Mesothelial cell of epicardium (in vitro differentiated cells): ENCODE data around the gene OTUB1. TPM values are rescaled to one million over a fixed set of nuclear protein-coding genes. Genes with fewer than 3 reads are reported as not detected.

Experiments used
- DNase-seq, 2 experiments: peaks; one replicate each; pipeline ENCODE4 v3.0.0; 2021; ENCODE audit warnings: low spot score in 2 of 2; ENCODE audit not compliant: unreplicated experiment in 2 of 2
- H3K27ac Mint-ChIP-seq: 2 replicates; pipeline ENCODE4 v1.8.0; 2021; ENCODE audit warnings: mixed read lengths
- H3K27me3 Mint-ChIP-seq: 2 replicates; pipeline ENCODE4 v1.8.0; 2021; ENCODE audit warnings: low read depth, mixed read lengths
- H3K36me3 Mint-ChIP-seq: 2 replicates; pipeline ENCODE4 v1.8.0; 2021; ENCODE audit warnings: mixed read lengths
- H3K4me1 Mint-ChIP-seq: 2 replicates; pipeline ENCODE4 v1.8.0; 2021; ENCODE audit warnings: mixed read lengths
- H3K4me3 Mint-ChIP-seq: 2 replicates; pipeline ENCODE4 v1.8.0; 2021; ENCODE audit warnings: mild to moderate bottlenecking, moderate library complexity, mixed read lengths
- H3K9me3 Mint-ChIP-seq: 2 replicates; pipeline ENCODE4 v1.8.0; 2021; ENCODE audit warnings: mixed read lengths
- total RNA-seq: library from RNA; stranded (reverse); gene quantifications from 3 replicates; pipeline ENCODE4 v1.2.1, GENCODE V29; 2021
- TF ChIP-seq, protein P1 (sequence below): fragments of 200-600 bp; sonication (generic); IDR thresholded peaks from one replicate; pipeline ENCODE4 v1.5.0; 2021; ENCODE audit warnings: antibody characterized with exemption; ENCODE audit not compliant: unreplicated experiment

The OTUB1 gene
- total RNA-seq, 1 donor from 2014 or later = 99.7 TPM

- Mint-ChIP-seq H3K4me3 (no peak overlapping the region), H3K9me3 (no peaks in the 10 kb centered on the region), H3K36me3 (no peaks in the 10 kb centered on the region), H3K27me3 (peaks cover 25% of the 10 kb centered on the region), H3K27ac (no peak overlapping the region), H3K4me1 (peaks cover 29% of the 10 kb centered on the region)
- no peak for DNase-seq
- TF ChIP-seq, protein P1, sequence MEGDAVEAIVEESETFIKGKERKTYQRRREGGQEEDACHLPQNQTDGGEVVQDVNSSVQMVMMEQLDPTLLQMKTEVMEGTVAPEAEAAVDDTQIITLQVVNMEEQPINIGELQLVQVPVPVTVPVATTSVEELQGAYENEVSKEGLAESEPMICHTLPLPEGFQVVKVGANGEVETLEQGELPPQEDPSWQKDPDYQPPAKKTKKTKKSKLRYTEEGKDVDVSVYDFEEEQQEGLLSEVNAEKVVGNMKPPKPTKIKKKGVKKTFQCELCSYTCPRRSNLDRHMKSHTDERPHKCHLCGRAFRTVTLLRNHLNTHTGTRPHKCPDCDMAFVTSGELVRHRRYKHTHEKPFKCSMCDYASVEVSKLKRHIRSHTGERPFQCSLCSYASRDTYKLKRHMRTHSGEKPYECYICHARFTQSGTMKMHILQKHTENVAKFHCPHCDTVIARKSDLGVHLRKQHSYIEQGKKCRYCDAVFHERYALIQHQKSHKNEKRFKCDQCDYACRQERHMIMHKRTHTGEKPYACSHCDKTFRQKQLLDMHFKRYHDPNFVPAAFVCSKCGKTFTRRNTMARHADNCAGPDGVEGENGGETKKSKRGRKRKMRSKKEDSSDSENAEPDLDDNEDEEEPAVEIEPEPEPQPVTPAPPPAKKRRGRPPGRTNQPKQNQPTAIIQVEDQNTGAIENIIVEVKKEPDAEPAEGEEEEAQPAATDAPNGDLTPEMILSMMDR = no peak
Measured at GRCh38 chr11:64009710-64010109, 23.5 kb downstream of the OTUB1 start.

GRCh38 chr11:64010783-64011182, 24.5 kb downstream of the OTUB1 start:
- Mint-ChIP-seq H3K27ac (no peak overlapping the region), H3K9me3 (no peaks in the 10 kb centered on the region), H3K27me3 (peaks cover 25% of the 10 kb centered on the region), H3K36me3 (no peaks in the 10 kb centered on the region), H3K4me3 (no peak overlapping the region), H3K4me1 (peaks cover 29% of the 10 kb centered on the region)
- TF ChIP-seq, protein P1 = no peak
- no peak for DNase-seq

DNA sequence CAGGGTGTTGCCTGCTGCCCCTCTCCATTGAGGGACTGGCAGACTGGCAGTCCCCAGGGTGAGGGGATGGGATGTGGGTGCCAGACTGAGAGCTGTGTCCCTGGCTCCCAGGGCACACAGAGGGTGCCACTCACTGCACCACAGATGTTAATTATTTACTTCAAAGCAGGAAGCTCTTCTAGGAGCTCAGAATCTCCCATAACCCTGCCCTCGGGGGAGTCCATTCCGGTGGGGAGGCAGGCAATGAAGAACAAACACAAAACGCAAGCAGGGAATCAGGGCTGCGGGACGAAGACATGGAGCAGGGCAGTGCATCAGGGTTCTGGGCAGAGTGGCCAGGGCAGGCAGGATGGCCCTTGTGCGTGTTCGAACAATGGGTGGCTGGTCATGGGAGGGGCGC, 25.1 kb downstream of the OTUB1 start:
- Mint-ChIP-seq H3K4me1 (peaks cover 26% of the 10 kb centered on the region), H3K9me3 (no peaks in the 10 kb centered on the region), H3K27me3 (peaks cover 21% of the 10 kb centered on the region), H3K4me3 (no peak overlapping the region), H3K36me3 (no peaks in the 10 kb centered on the region), H3K27ac (no peak overlapping the region)
- TF ChIP-seq, protein P1 = no peak
- no peak for DNase-seq

GRCh38 chr11:64013141-64013896, 27.1 kb downstream of the OTUB1 start:
- Mint-ChIP-seq H3K27me3 (peaks cover 4% of the 10 kb centered on the region), H3K27ac (no peak overlapping the region)

GRCh38 chr11:64014356-64014755, 28.1 kb downstream of the OTUB1 start:
- Mint-ChIP-seq H3K4me3 (no peak overlapping the region), H3K9me3 (no peaks in the 10 kb centered on the region), H3K4me1 (peaks cover 3% of the 10 kb centered on the region), H3K27ac (no peak overlapping the region), H3K36me3 (no peaks in the 10 kb centered on the region), H3K27me3 (peaks cover 4% of the 10 kb centered on the region)
- TF ChIP-seq, protein P1 = no peak
- no peak for DNase-seq

More at GRCh38 chr11:64013141-64013896, 27.1 kb downstream of the OTUB1 start:
- Mint-ChIP-seq H3K9me3 (no peaks in the 10 kb centered on the region), H3K36me3 (no peaks in the 10 kb centered on the region), H3K4me1 (peaks cover 9% of the 10 kb centered on the region), H3K4me3 (no peak overlapping the region)
- no peak for DNase-seq
- TF ChIP-seq, protein P1 = no peak

GRCh38 chr11:64015510-64015909, 29.3 kb downstream of the OTUB1 start:
- Mint-ChIP-seq H3K27me3 (peaks cover 6% of the 10 kb centered on the region), H3K27ac (no peak overlapping the region)

More at GRCh38 chr11:64015510-64015909, 29.3 kb downstream of the OTUB1 start:
- no peak for DNase-seq
- H3K36me3 Mint-ChIP-seq = no peaks in the 10 kb centered on the region
- H3K4me1 Mint-ChIP-seq = peaks cover 3% of the 10 kb centered on the region
- no peaks in the 10 kb centered on the region for H3K9me3 Mint-ChIP-seq
- no peak overlapping the region for H3K4me3 Mint-ChIP-seq
- TF ChIP-seq, protein P1 = no peak
